ENCODE measurements around the gene TUBB6. TPM values are rescaled to one million over a fixed set of nuclear protein-coding genes. Genes with fewer than 3 reads are reported as not detected.

The TUBB6 gene
- total and polyA plus RNA-seq, 2 of the 8 experiments (the other 6 are each of a cell fraction or from before 2014, with no cell fraction given) = 126 to 223 TPM

- peak overlapping the region in 2 of 4 experiments; percentile 2 to 14; a peak in 2 of 8 replicates for H3K4me3 ChIP-seq (ENCODE audit: extremely low read depth in 1 of 4, insufficient read depth in 2 of 4, low read depth in 3 of 4, low read length in 4 of 4)
- H2AFZ ChIP-seq (ENCODE audit: low read length) = peak overlapping the region; percentile 68
- H3K4me2 ChIP-seq (ENCODE audit: insufficient read depth in 1 of 2, low read depth in 2 of 2, low read length in 2 of 2) = peak overlapping the region; percentile 29 to 46; a peak in 3 of 4 replicates
- TF ChIP-seq TAF1 (IDR thresholded peaks at IDR 0.05; ENCODE audit: low read depth, low read length) (peak; percentile 62; the same call in 1 of the 2 replicates), POLR2AphosphoS5 (IDR thresholded peaks at IDR 0.05; ENCODE audit: low read depth, low read length) (peak; percentile 75), SRF (IDR thresholded peaks at IDR 0.05; ENCODE audit: low read depth, low read length) (peak; percentile 90), PHF8 (conservative IDR thresholded peaks at IDR 0.05; ENCODE audit: low read depth, low read length) (peak; percentile 7; the same call in 1 of the 2 replicates), TAF7 (optimal IDR thresholded peaks at IDR 0.05; ENCODE audit: borderline replicate concordance, low read depth, low read length) (peak; percentile 11), ASH2L (IDR thresholded peaks at IDR 0.05; ENCODE audit: low read length) (peak; percentile 50), NRF1 (IDR thresholded peaks at IDR 0.05; ENCODE audit: low read depth, low read length) (no peak), CREB1 (IDR thresholded peaks at IDR 0.05) (0 out of 2 replicates have a peak, but pooled peaks have one; percentile 41), MAX (IDR thresholded peaks at IDR 0.05) (peak; percentile 74), HDAC6 (IDR thresholded peaks at IDR 0.05; ENCODE audit: low read depth, low read length) (no peak), ZNF274 (IDR thresholded peaks at IDR 0.05; ENCODE audit: borderline replicate concordance, extremely low read depth, low read length) (no peak)
Measured at GRCh38 chr18:12278741-12279682, 29.0 kb upstream of the TUBB6 start.

More at GRCh38 chr18:12278741-12279682, 29.0 kb upstream of the TUBB6 start:
- H3K9me3 ChIP-seq (ENCODE audit: insufficient read depth in 2 of 2, low read depth in 1 of 2, low read length in 1 of 2) = no peaks in the 10 kb centered on the region
- ChIA-PET POLR2A (ENCODE audit: partially characterized antibody) (interaction anchor here (1.0 to 4.1 kb wide), 8 partner anchors 9 to 98 kb away, joined by 3 to 26 read pairs (median 6); partner anchors contain the start of gene AFG3L2), CTCF (ENCODE audit: partially characterized antibody) (interaction anchor here (0.5 to 5.3 kb wide), 18 partner anchors 7 to 235 kb away, joined by 3 to 35 read pairs (median 5); partner anchors contain the start of gene CIDEA)
- H3K56ac ChIP-seq (replicated peaks; ENCODE audit: insufficient read length, low read depth, low read length) = no peak overlapping the region
- H3K79me1 ChIP-seq (ENCODE audit: low read depth, low read length) = no peaks in the 10 kb centered on the region
- peak overlapping the region; percentile 80; the same call in 1 of the 2 replicates for H2BK20ac ChIP-seq (ENCODE audit: low read length)
- FAIRE-seq = peak; percentile 71
- 0 out of 2 replicates have a peak overlapping the region, but pooled peaks have one; percentile 52 for H2BK5ac ChIP-seq (ENCODE audit: low read depth, low read length)
- no peaks in the 10 kb centered on the region for H3K27me3 ChIP-seq (replicated peaks in 1 of 4; ENCODE audit: control insufficient read depth in 3 of 4, extremely low read depth in 1 of 4, insufficient read depth in 3 of 4, low read length in 3 of 4)
- no peak overlapping the region for H2BK120ac ChIP-seq (replicated peaks; ENCODE audit: low read depth, low read length)
- no peaks in the 10 kb centered on the region for H4K20me1 ChIP-seq (replicated peaks in 1 of 2; ENCODE audit: control insufficient read depth in 1 of 2, insufficient read depth in 2 of 2, low read length in 2 of 2)
- peak overlapping the region; percentile 95 for H3K18ac ChIP-seq (ENCODE audit: extremely low read depth, low read length)
- H2BK12ac ChIP-seq (ENCODE audit: low read depth, low read length) = peak overlapping the region; percentile 92
- H2BK15ac ChIP-seq (ENCODE audit: low read length) = peak overlapping the region; percentile 88; the same call in 1 of the 2 replicates
- peak overlapping the region; percentile 10; the same call in 1 of the 2 replicates for H2AK5ac ChIP-seq (ENCODE audit: low read depth, low read length)
- H3K27ac ChIP-seq (ENCODE audit: low read depth, low read length) = peak overlapping the region; percentile 37; the same call in 1 of the 2 replicates
- peak overlapping the region; percentile 92 for H4K91ac ChIP-seq (replicated peaks; ENCODE audit: insufficient read length, low read length)
- WGBS, 2 experiments (ENCODE audit: extremely low coverage in 1 of 2, insufficient coverage in 1 of 2, insufficient read length in 1 of 2, insufficient replicate concordance in 2 of 2, low coverage in 1 of 2, low lambda C conversion rate in 2 of 2, missing lambda C conversion rate in 1 of 2) = 50% methylated on average over 30 of the region's 30 CpGs; no CpG with 5 or more reads in 1 of the 2 experiments
- no peaks in the 10 kb centered on the region for H3K79me2 ChIP-seq (ENCODE audit: control insufficient read depth in 1 of 2, insufficient read depth in 2 of 2, low read length in 2 of 2)
- no peaks in the 10 kb centered on the region for H3K36me3 ChIP-seq (ENCODE audit: control insufficient read depth in 2 of 4, insufficient read depth in 4 of 4, low read length in 3 of 4)
- no peak overlapping the region for H4K5ac ChIP-seq (ENCODE audit: insufficient read length, low read depth, low read length)
- H3K23me2 ChIP-seq (ENCODE audit: low read depth, low read length) = no peaks in the 10 kb centered on the region
- H3K9ac ChIP-seq (replicated peaks in 1 of 4; ENCODE audit: extremely low read depth in 1 of 4, low read depth in 3 of 4, low read length in 3 of 4) = peak overlapping the region in 2 of 4 experiments; percentile 20 to 28; a peak in 4 of 7 replicates
- peak overlapping the region; percentile 66; the same call in 1 of the 2 replicates for H4K8ac ChIP-seq (ENCODE audit: extremely low read depth, insufficient read depth, low read length)
- H3K4ac ChIP-seq (replicated peaks; ENCODE audit: insufficient read length, low read depth, low read length) = no peak overlapping the region
- H3K23ac ChIP-seq (ENCODE audit: insufficient read length) = no peak overlapping the region
- no peak overlapping the region for H3K14ac ChIP-seq (ENCODE audit: insufficient read length)
- H3K4me1 ChIP-seq (replicated peaks in 1 of 4; ENCODE audit: control insufficient read depth in 3 of 4, insufficient read depth in 4 of 4, low read length in 3 of 4) = peaks cover 0 to 10% (median 7%) of the 10 kb centered on the region in 4 experiments; a peak in 6 of 7 replicates
- DNase-seq (ENCODE audit: low read depth in 1 of 2, low spot score in 2 of 2) = peak; percentile 78

Data from H1 (cell line).